ENCODE measurements around the gene PLA2G2F.

The PLA2G2F gene

DNA sequence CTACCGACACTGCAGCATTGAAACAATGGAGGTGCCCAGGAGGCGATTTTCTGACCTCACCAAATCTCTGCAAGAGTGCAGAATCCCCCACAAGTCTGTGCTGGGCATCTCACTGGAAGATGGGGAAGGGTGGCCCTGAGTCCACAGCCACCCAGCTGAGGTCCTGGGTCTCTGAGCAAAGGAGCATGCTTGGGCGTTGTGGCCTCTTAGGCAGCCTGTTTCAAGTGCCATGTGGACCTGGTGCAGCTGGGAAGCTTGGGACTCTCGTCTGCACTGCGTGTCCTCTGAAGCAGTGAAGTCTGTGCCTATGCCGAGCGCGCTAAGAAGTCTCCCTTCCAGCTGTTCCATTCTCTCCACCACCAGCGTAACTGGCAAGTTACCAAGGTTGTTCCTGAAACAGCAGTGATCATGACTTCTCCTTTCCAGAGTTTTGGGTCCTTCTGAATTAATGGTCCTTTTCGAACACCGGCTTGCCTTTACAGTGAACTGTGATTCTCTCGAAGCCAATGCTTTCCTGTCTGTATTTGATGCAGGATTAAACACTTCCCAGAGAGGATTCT, 52.2 kb downstream of the PLA2G2F start:
- FAIRE-seq = no peak
- no peak for TF ChIP-seq POLR2A (IDR thresholded peaks at IDR 0.05; ENCODE audit: low read depth, low read length)
- DNase-seq (ENCODE audit: insufficient read length, low spot score) = no peak

- FAIRE-seq (no peak), DNase-seq (ENCODE audit: insufficient read length, low spot score) (no peak)
- TF ChIP-seq POLR2A (IDR thresholded peaks at IDR 0.05; ENCODE audit: low read depth, low read length) = no peak
Measured at GRCh38 chr1:20192364-20192763, 53.2 kb downstream of the PLA2G2F start.

DNA sequence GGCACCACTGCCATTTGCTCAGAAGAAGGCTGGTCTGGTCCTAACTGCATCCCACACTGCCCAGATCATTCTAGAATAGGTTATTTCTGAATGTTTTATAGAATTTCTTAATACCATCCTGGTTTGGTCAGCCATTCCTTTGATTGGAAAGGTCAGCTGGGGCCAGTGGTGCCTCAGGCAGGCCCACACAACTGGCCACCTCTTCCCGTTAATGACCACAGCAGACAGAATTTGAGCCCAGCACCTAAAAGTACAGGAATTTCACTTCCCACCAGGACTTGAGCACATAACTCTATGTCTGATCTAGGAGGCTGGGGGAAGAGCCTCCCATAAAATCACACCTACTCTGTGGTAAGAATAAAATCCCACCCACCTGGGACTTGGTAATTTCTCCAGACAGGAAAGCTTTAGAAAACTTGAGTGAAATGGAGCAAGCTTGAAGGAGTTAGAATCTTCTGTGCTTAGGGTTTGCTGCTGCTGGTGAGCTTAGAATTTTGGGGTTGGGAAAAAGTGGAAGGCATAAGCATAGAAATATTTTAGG, 53.8 kb downstream of the PLA2G2F start:
- TF ChIP-seq POLR2A (IDR thresholded peaks at IDR 0.05; ENCODE audit: low read depth, low read length) = no peak
- FAIRE-seq (no peak), DNase-seq (ENCODE audit: insufficient read length, low spot score) (no peak)

DNA sequence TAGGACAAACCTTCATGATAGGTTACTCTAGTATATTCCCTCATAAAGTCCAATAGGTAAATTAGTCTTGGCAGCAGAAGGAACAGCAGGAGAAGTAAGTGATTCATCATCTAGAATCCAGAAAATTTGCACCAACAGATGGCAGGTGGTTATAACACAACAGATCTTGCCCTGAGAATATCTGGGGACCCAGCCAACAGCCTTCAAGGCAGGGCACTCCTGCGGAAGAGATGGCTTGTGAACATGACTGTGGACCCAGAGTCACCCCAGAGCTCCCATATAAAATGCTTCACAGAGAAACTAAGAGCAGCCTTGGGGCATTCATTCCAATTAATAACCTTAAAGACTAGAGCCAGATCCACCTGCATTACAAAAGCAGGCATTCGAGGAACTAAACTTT, 55.1 kb downstream of the PLA2G2F start:
- TF ChIP-seq POLR2A (IDR thresholded peaks at IDR 0.05; ENCODE audit: low read depth, low read length) = no peak
- FAIRE-seq (no peak), DNase-seq (ENCODE audit: insufficient read length, low spot score) (no peak)

GRCh38 chr1:20194757-20195461, 55.8 kb downstream of the PLA2G2F start:
- no peak for TF ChIP-seq POLR2A (IDR thresholded peaks at IDR 0.05; ENCODE audit: low read depth, low read length)
- FAIRE-seq = no peak
- DNase-seq (ENCODE audit: insufficient read length, low spot score) = peak; percentile 30

DNA sequence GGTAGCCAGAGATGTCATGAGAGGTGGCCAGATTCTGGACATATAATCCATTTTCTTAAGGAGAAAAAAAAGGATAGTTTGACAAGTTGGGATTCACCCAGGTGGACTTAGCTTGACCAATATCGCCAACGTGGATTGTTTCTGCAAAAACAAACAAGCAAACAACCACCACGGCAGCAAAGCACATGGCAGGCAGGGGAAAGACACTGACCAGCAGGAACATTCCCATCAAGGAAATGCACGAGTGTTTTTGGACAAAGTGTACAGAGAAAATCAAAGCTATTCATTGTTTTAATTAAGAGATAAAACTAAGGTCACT, 56.3 kb downstream of the PLA2G2F start:
- no peak for FAIRE-seq
- no peak for TF ChIP-seq POLR2A (IDR thresholded peaks at IDR 0.05; ENCODE audit: low read depth, low read length)
- DNase-seq (ENCODE audit: insufficient read length, low spot score) = no peak

- DNase-seq (ENCODE audit: insufficient read length, low spot score) (no peak), FAIRE-seq (no peak)
- TF ChIP-seq POLR2A (IDR thresholded peaks at IDR 0.05; ENCODE audit: low read depth, low read length) = no peak
Measured at GRCh38 chr1:20197329-20197791, 58.2 kb downstream of the PLA2G2F start.

DNA sequence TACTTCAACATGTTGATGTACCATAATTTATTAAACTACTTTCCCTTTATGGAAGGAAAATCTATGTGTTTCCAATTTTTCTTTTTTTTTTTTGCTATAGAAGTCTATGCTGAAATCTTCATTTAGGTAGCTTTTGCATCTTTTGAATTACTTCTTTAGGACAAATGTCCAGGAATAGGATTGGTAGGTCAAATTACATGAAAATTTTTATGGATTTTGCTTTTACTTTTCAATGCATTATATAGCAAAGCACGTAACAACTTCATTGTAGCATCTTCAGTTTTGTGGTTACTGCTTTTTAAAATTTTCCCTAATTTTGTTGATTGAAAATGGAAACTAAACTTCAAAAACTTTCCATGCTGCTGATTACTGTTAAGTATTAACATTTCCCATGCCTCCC, 59.2 kb downstream of the PLA2G2F start:
- TF ChIP-seq POLR2A (IDR thresholded peaks at IDR 0.05; ENCODE audit: low read depth, low read length) = no peak
- no peak for FAIRE-seq
- DNase-seq (ENCODE audit: insufficient read length, low spot score) = no peak

GRCh38 chr1:20198918-20199317, 59.8 kb downstream of the PLA2G2F start:
- no peak for TF ChIP-seq POLR2A (IDR thresholded peaks at IDR 0.05; ENCODE audit: low read depth, low read length)
- DNase-seq (ENCODE audit: insufficient read length, low spot score) (no peak), FAIRE-seq (no peak)

- no peak for FAIRE-seq
- no peak for TF ChIP-seq POLR2A (IDR thresholded peaks at IDR 0.05; ENCODE audit: low read depth, low read length)
Measured at GRCh38 chr1:20199403-20199802, 60.3 kb downstream of the PLA2G2F start.

DNA sequence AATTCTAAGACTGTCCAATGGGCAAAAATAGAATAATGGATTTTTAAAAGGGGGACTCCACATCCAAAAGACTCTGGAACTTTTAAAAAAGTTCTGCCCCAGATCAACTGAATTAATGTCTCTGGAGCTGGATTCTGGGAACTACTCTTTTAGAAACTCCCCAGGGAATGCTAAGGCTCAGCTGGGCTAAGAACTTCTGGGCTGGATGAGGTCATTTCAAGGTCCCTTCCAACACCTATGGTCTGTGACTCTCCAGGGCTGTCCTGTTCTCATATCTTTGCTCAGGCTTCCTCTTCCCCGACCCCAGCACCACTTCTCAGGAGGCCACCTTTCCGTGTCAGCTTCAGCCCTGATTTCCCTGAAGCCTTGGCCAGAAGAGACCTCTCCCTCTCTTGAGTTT, 60.7 kb downstream of the PLA2G2F start:
- DNase-seq (ENCODE audit: insufficient read length, low spot score) = no peak
- no peak for TF ChIP-seq POLR2A (IDR thresholded peaks at IDR 0.05; ENCODE audit: low read depth, low read length)
- no peak for FAIRE-seq

More at GRCh38 chr1:20199403-20199802, 60.3 kb downstream of the PLA2G2F start:
- no peak for DNase-seq (ENCODE audit: insufficient read length, low spot score)
